GM12878 (cell line): ENCODE results near the gene PLXND1. TPM values are rescaled to one million over a fixed set of nuclear protein-coding genes. Genes with fewer than 3 reads are reported as not detected.

ENCODE experiments used
- ATAC-seq: fragments of 200-7000 bp; cut with Tn5 transposase; 3 replicates; pipeline ENCODE4 v1.9.1; 2020; ENCODE audit warnings: mild to moderate bottlenecking, moderate library complexity
- BruUV-seq: library from RNA; stranded (reverse); fragments of 400-500 nt; replicated peaks from 2 replicates; lab custom pipeline; 2021; lab: Mats Ljungman, UMichigan
- CTCF ChIA-PET: fragments of 300-600 bp; sonication (Branson Sonifier 250); formaldehyde crosslinking; extraction: SDS; loops from one replicate; lab custom pipeline; 2021; ENCODE audit warnings: inconsistent platforms; lab: Yijun Ruan, JAX
- POLR2A ChIA-PET: fragments of 350-600 bp; formaldehyde crosslinking; extraction: SDS; loops from one replicate; lab custom pipeline; 2021; ENCODE audit warnings: inconsistent platforms; lab: Charles Lee
- RAD21 ChIA-PET: fragments of 300-600 bp; sonication (Branson Sonifier 250); formaldehyde crosslinking; loops from one replicate; lab custom pipeline; 2023; ENCODE audit warnings: antibody characterized with exemption; ENCODE audit not compliant: unreplicated experiment; lab: Charles Lee
- SMC1A ChIA-PET: fragments of 300-600 bp; sonication (Branson Sonifier 250); formaldehyde crosslinking; loops from one replicate; lab custom pipeline; 2023; ENCODE audit not compliant: unreplicated experiment, uncharacterized antibody; lab: Charles Lee
- DNase-seq: peaks from one replicate; pipeline ENCODE4 v3.0.0-alpha.2; 2011; ENCODE audit warnings: low read depth, low spot score
- FAIRE-seq: peaks from 3 replicates; lab custom pipeline; 2011; peaks lifted over from hg19 to GRCh38; lab: Jason Lieb, UNC
- H2AFZ ChIP-seq: 2 replicates; pipeline ENCODE4 v1.6.0; 2011; ENCODE audit warnings: low read depth, low read length, control low read depth; ENCODE audit not compliant: control insufficient read depth
- H3K27ac ChIP-seq: 2 replicates; pipeline ENCODE4 v1.5.1; 2011; ENCODE audit warnings: control low read depth; ENCODE audit not compliant: control insufficient read depth, insufficient read depth
- H3K27me3 ChIP-seq, 2 experiments: replicated peaks in 1 of 2; 2 replicates each; pipeline versions ENCODE4 v1.6.0 to v1.6.1; 2011; ENCODE audit warnings: low read length in 1 of 2; ENCODE audit not compliant: control insufficient read depth in 2 of 2, insufficient read depth in 2 of 2
- H3K36me3 ChIP-seq, 2 experiments: 2 replicates each; pipeline ENCODE4 v1.5.1; 2011; ENCODE audit warnings: low read length in 1 of 2; ENCODE audit not compliant: control insufficient read depth in 2 of 2, insufficient read depth in 2 of 2
- H3K4me1 ChIP-seq: 2 replicates; pipeline ENCODE4 v1.6.1; 2011; ENCODE audit warnings: mild to moderate bottlenecking, low read length, moderate library complexity, mixed read lengths; ENCODE audit not compliant: control insufficient read depth, insufficient read depth
- H3K4me2 ChIP-seq: 2 replicates; pipeline ENCODE4 v1.6.0; 2011; ENCODE audit warnings: control low read depth; ENCODE audit not compliant: control insufficient read depth, insufficient read depth
- H3K4me3 ChIP-seq: fragments of 200-600 bp; sonication (generic); 2 replicates; pipeline ENCODE4 v1.5.1; 2016
- H3K79me2 ChIP-seq: 2 replicates; pipeline ENCODE4 v1.6.0; 2011; ENCODE audit warnings: low read length; ENCODE audit not compliant: control insufficient read depth, insufficient read depth
- H3K9ac ChIP-seq: 2 replicates; pipeline ENCODE4 v1.8.0; 2011; ENCODE audit warnings: low read length, control low read depth, mixed read lengths; ENCODE audit not compliant: control insufficient read depth, insufficient read depth
- H3K9me3 ChIP-seq: replicated peaks from 3 replicates; pipeline ENCODE4 v1.5.1; 2011; ENCODE audit warnings: mild to moderate bottlenecking, low read length; ENCODE audit not compliant: control insufficient read depth, insufficient read depth
- H4K20me1 ChIP-seq: 2 replicates; pipeline ENCODE4 v1.6.0; 2011; ENCODE audit not compliant: control insufficient read depth, insufficient read depth
- CBX3 ChIP-seq: fragments of 200-600 bp; sonication (generic); IDR thresholded peaks from 2 replicates; pipeline ENCODE4 v1.6.1; 2016; ENCODE audit warnings: low read depth, borderline replicate concordance
- ETV6 ChIP-seq, 2 experiments: fragments of 450-650 bp in 1 of 2; IDR thresholded peaks in 1 of 2; conservative IDR thresholded peaks in 1 of 2; 2 replicates each; pipeline ENCODE4 v1.6.1; 2014; ENCODE audit warnings: antibody characterized with exemption in 1 of 2, borderline replicate concordance in 1 of 2, low read depth in 1 of 2, mild to moderate bottlenecking in 1 of 2, moderate library complexity in 1 of 2
- HDAC2 ChIP-seq: fragments of 200-600 bp; sonication (generic); IDR thresholded peaks from 2 replicates; pipeline ENCODE4 v1.6.1; 2017
- IRF4 ChIP-seq: IDR thresholded peaks from 2 replicates; pipeline ENCODE4 v1.6.1; 2011; ENCODE audit warnings: low read depth, low read length
- KDM1A ChIP-seq: fragments of 200-600 bp; sonication (generic); IDR thresholded peaks from 2 replicates; pipeline ENCODE4 v1.6.1; 2016; ENCODE audit warnings: borderline replicate concordance
- MYC ChIP-seq: IDR thresholded peaks from 2 replicates; pipeline ENCODE4 v1.6.1; 2011; ENCODE audit warnings: mild to moderate bottlenecking, low read length, moderate library complexity, inconsistent platforms; ENCODE audit not compliant: insufficient read depth, insufficient replicate concordance, insufficient read length, severe bottlenecking
- NFYA ChIP-seq: IDR thresholded peaks from 2 replicates; pipeline ENCODE4 v1.6.1; 2011; ENCODE audit warnings: low read depth, mild to moderate bottlenecking, low read length, improper control_type of control experiment, borderline replicate concordance
- RB1 ChIP-seq: fragments of 450-650 bp; formaldehyde crosslinking; IDR thresholded peaks from 2 replicates; pipeline ENCODE4 v1.6.1; 2017; ENCODE audit warnings: mild to moderate bottlenecking, borderline replicate concordance
- RELA ChIP-seq: fragments of 450-650 bp; IDR thresholded peaks from 2 replicates; pipeline ENCODE4 v1.8.0; 2014; ENCODE audit warnings: borderline replicate concordance; ENCODE audit not compliant: partially characterized antibody
- RFX5 ChIP-seq: IDR thresholded peaks from 2 replicates; pipeline ENCODE4 v1.6.1; 2011; ENCODE audit warnings: low read depth, low read length, improper control_type of control experiment
- STAT1 ChIP-seq: fragments of 450-650 bp; conservative IDR thresholded peaks from 2 replicates; pipeline ENCODE4 v1.6.1; 2014; ENCODE audit warnings: antibody characterized with exemption, mild to moderate bottlenecking
- TARDBP ChIP-seq: IDR thresholded peaks from 2 replicates; pipeline ENCODE4 v1.6.1; 2016; ENCODE audit warnings: borderline replicate concordance
- ZSCAN29 ChIP-seq: fragments of 450-650 bp; IDR thresholded peaks from 2 replicates; pipeline ENCODE4 v1.6.1; 2017; ENCODE audit warnings: mild to moderate bottlenecking, moderate library complexity
- WGBS: methylation state at CpG from one replicate; pipeline ENCODE4 v1.1.6; 2016; ENCODE audit warnings: low lambda C conversion rate; ENCODE audit not compliant: insufficient replicate concordance, insufficient coverage; ENCODE audit errors: missing lambda C conversion rate; 5-methylcytosine and 5-hydroxymethylcytosine counted together
- in situ Hi-C: fragments of 300-500 bp; cut with MboI; formaldehyde crosslinking; loops from 9 replicates; pipeline ENCODE4 v1.14.3; 2018; ENCODE audit warnings: mixed read lengths
- intact Hi-C: fragments of 100-400 bp; cut with micrococcal nuclease; formaldehyde crosslinking; loops from one replicate; pipeline ENCODE4 v1.14.2; 2022; ENCODE audit not compliant: unreplicated experiment
- polyA plus RNA-seq, 11 experiments: library from polyadenylated mRNA; depleted of rRNA in 4 of 11; unstranded in 6 of 11; stranded (reverse) in 5 of 11; fragments of >200 nt; fragmentation: Nextera tagmentation in 4 of 11; fragmentation: Illumina TruSeq in 1 of 11; extraction: Ambion mirVana in 4 of 11; extraction: Trizol in 1 of 11; gene quantifications; 1 replicate in 1 of 11; 2 replicates in 10 of 11; pipeline versions ENCODE4 v1.2.1 to v1.2.3, GENCODE V29; 2011 to 2016; ENCODE audit warnings: inconsistent platforms in 2 of 11, missing spikeins in 2 of 11, low read depth in 1 of 11
- total RNA-seq, 4 experiments: library from RNA; depleted of rRNA in 3 of 4; stranded (reverse); fragments of >200 nt in 3 of 4; fragmentation: Illumina TruSeq in 1 of 4; extraction: Trizol in 1 of 4; gene quantifications; 2 replicates each; pipeline versions ENCODE4 v1.2.1 to v1.2.3, GENCODE V29; 2013 to 2021
- TF ChIP-seq, protein P1 (sequence below): fragments of 450-650 bp; IDR thresholded peaks from 2 replicates; pipeline ENCODE4 v1.6.1; 2017; ENCODE audit warnings: mild to moderate bottlenecking, low read depth, inconsistent platforms; ENCODE audit not compliant: poor library complexity, severe bottlenecking
- TF ChIP-seq, protein P2 (sequence below), 3 experiments: IDR thresholded peaks in 2 of 3; conservative IDR thresholded peaks in 1 of 3; 2 replicates each; pipeline ENCODE4 v1.5.1; 2011; ENCODE audit warnings: low read depth in 3 of 3, low read length in 3 of 3, mild to moderate bottlenecking in 3 of 3, control low read depth in 2 of 3, moderate library complexity in 2 of 3, inconsistent platforms in 1 of 3, mixed read lengths in 1 of 3; ENCODE audit not compliant: control insufficient read depth in 2 of 3, insufficient read depth in 1 of 3; ENCODE audit errors: extremely low read depth in 1 of 3

PLXND1 gene
- total and polyA plus RNA-seq, 10 of the 15 experiments (the other 5 are each of a cell fraction or from before 2014, with no cell fraction given) = 0.01 to 2.3 (median 0.72) TPM; not detected in 7

DNA sequence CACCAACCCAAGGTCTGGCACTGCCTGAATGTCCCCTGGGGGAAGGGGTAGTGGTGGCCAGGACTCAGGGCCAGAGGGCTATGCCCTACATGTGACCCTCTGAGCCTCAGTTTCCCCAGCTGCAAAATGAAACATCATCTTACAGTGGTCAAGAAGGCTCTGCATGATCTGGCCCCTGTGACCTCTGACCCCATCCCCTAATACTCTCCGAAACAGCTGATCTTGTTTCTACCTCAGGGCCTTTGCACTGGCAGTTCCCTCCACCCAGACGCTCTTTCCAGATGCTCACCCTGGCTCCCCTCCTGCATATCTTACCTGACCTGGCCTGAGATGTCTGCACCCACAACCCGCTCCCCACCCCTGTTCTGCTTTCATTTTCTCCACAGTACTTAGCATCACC is 21.8 kb downstream of the PLXND1 start:
- FAIRE-seq (no peak), DNase-seq (no peak), ATAC-seq (no peak)
- in situ Hi-C loops (no loop called here), intact Hi-C loops (no loop called here)
- no peaks in the 10 kb centered on the region for H3K4me1 ChIP-seq
- no peak overlapping the region for H3K27ac ChIP-seq
- no TSS peak for BruUV-seq
- H4K20me1 ChIP-seq = no peaks in the 10 kb centered on the region
- SMC1A ChIA-PET = no interaction called here
- H3K9ac ChIP-seq = no peak overlapping the region
- no peak overlapping the region for H3K4me3 ChIP-seq
- no peaks in the 10 kb centered on the region for H3K9me3 ChIP-seq
- TF ChIP-seq NFYA (no peak), ZSCAN29 (no peak), IRF4 (no peak), CBX3 (no peak), RELA (no peak)
- H2AFZ ChIP-seq = no peak overlapping the region
- RAD21 ChIA-PET = no interaction called here
- H3K4me2 ChIP-seq = no peak overlapping the region
- no peaks in the 10 kb centered on the region for H3K27me3 ChIP-seq
- POLR2A ChIA-PET = no interaction called here
- WGBS = 56% methylated on average over 3 of the region's 3 CpGs
- CTCF ChIA-PET = no interaction called here
- no peaks in the 10 kb centered on the region for H3K79me2 ChIP-seq
- no peaks in the 10 kb centered on the region for H3K36me3 ChIP-seq

DNA sequence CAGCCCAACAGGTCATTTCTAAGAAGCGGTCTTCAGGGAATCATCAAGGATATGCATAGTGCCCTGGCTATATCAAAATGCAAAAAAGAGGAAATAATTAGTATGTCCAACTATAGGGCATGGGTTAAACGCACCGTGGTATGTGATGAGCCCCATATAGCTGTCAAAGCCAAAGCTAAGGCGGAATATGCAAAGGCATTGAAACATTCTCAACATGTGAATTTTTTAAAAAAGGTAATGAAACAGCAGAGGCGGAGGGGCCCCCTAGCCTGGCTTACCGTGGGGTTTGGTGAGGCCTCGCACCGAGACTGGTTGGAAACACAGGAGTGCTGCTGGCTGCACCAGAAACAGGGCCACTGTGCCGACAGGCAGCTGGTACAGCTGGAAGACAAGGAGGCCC is 23.2 kb downstream of the PLXND1 start:
- Histone ChIP-seq H3K9me3 (no peaks in the 10 kb centered on the region), H3K4me3 (no peak overlapping the region), H3K27ac (no peak overlapping the region), H3K4me2 (no peak overlapping the region), H3K9ac (no peak overlapping the region), H4K20me1 (no peaks in the 10 kb centered on the region), H2AFZ (no peak overlapping the region), H3K79me2 (no peaks in the 10 kb centered on the region), H3K4me1 (peaks cover 2% of the 10 kb centered on the region), H3K36me3 (no peaks in the 10 kb centered on the region), H3K27me3 (no peaks in the 10 kb centered on the region)
- POLR2A ChIA-PET = no interaction called here
- SMC1A ChIA-PET = no interaction called here
- intact Hi-C loops (no loop called here), in situ Hi-C loops (no loop called here)
- no TSS peak for BruUV-seq
- 28% methylated on average over 9 of the region's 9 CpGs for WGBS
- FAIRE-seq (no peak), DNase-seq (no peak), ATAC-seq (no peak)
- CTCF ChIA-PET = no interaction called here
- RAD21 ChIA-PET = no interaction called here
- TF ChIP-seq RB1 (no peak), TARDBP (no peak), MYC (no peak), RFX5 (no peak), CBX3 (no peak), HDAC2 (no peak), ETV6 (conservative IDR thresholded peaks at IDR 0.05 in 1 of 2, IDR thresholded peaks at IDR 0.05 in 1 of 2; ENCODE audit: borderline replicate concordance in 1 of 2, low read depth in 1 of 2) (no peak), KDM1A (no peak), STAT1 (no peak), NFYA (no peak)
- TF ChIP-seq, protein P1, sequence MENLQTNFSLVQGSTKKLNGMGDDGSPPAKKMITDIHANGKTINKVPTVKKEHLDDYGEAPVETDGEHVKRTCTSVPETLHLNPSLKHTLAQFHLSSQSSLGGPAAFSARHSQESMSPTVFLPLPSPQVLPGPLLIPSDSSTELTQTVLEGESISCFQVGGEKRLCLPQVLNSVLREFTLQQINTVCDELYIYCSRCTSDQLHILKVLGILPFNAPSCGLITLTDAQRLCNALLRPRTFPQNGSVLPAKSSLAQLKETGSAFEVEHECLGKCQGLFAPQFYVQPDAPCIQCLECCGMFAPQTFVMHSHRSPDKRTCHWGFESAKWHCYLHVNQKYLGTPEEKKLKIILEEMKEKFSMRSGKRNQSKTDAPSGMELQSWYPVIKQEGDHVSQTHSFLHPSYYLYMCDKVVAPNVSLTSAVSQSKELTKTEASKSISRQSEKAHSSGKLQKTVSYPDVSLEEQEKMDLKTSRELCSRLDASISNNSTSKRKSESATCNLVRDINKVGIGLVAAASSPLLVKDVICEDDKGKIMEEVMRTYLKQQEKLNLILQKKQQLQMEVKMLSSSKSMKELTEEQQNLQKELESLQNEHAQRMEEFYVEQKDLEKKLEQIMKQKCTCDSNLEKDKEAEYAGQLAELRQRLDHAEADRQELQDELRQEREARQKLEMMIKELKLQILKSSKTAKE = no peak
- TF ChIP-seq, protein P2, sequence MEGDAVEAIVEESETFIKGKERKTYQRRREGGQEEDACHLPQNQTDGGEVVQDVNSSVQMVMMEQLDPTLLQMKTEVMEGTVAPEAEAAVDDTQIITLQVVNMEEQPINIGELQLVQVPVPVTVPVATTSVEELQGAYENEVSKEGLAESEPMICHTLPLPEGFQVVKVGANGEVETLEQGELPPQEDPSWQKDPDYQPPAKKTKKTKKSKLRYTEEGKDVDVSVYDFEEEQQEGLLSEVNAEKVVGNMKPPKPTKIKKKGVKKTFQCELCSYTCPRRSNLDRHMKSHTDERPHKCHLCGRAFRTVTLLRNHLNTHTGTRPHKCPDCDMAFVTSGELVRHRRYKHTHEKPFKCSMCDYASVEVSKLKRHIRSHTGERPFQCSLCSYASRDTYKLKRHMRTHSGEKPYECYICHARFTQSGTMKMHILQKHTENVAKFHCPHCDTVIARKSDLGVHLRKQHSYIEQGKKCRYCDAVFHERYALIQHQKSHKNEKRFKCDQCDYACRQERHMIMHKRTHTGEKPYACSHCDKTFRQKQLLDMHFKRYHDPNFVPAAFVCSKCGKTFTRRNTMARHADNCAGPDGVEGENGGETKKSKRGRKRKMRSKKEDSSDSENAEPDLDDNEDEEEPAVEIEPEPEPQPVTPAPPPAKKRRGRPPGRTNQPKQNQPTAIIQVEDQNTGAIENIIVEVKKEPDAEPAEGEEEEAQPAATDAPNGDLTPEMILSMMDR (IDR thresholded peaks at IDR 0.05 in 2 of 3, conservative IDR thresholded peaks at IDR 0.05 in 1 of 3; ENCODE audit: control insufficient read depth in 2 of 3, extremely low read depth in 1 of 3, insufficient read depth in 1 of 3, low read depth in 3 of 3, low read length in 3 of 3) = no peak
